ENCODE measurements around the gene CFAP92. TPM values are rescaled to one million over a fixed set of nuclear protein-coding genes. Genes with fewer than 3 reads are reported as not detected.

Gene CFAP92
- total RNA-seq, 1 donor from 2014 or later, result not detected

DNA sequence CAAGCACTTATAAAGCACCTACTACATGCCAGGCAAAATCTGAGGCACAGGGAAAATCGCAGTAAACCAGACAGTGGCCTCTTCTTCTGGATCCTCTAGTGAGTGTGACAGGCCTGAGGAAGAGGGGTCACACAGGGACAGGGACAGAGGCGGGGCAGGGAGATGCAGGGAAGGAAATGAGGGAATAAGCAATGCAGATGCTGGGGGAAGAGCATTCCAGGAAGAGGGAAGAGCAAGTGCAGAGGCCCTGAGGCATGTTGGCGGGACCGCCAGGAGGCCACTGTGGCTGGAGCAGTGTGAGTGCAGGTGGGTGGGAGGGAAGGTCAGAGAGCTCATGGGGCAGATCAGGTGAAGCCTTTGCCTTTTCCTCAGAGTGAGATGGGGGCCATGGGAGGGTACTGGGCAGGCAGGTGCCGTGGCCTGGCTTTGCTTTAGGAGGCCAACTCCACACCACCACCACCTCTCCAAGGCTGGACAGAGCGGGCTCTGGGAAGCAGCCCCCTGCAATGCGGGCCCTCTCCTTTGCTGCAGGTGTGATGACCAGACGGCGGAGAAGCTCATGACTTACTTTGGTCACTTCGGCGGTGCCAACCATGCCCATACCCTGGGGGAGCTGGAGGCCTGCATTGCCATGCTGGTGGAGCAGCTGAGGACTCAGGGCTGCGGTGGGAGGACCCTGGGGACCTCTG is 39.9 kb upstream of the CFAP92 start:
- H3K4me3 Mint-ChIP-seq (ENCODE audit: unreplicated experiment), result no peak overlapping the region
- no peaks in the 10 kb centered on the region for H3K4me1 Mint-ChIP-seq (ENCODE audit: low read depth)
- H3K27me3 Mint-ChIP-seq (ENCODE audit: low read depth), result peaks cover 1% of the 10 kb centered on the region
- no peaks in the 10 kb centered on the region for H3K36me3 Mint-ChIP-seq (ENCODE audit: low read depth)
- H3K9me3 Mint-ChIP-seq (ENCODE audit: low read depth), result no peaks in the 10 kb centered on the region
- DNase-seq (ENCODE audit: low spot score), result peak; percentile 83
- no peak for TF ChIP-seq CTCF (IDR thresholded peaks at IDR 0.05)
- H3K27ac Mint-ChIP-seq (ENCODE audit: unreplicated experiment), result no peak overlapping the region

- no peak for TF ChIP-seq CTCF (IDR thresholded peaks at IDR 0.05)
- H3K4me1 Mint-ChIP-seq (ENCODE audit: low read depth), result no peaks in the 10 kb centered on the region
- H3K27me3 Mint-ChIP-seq (ENCODE audit: low read depth), result peaks cover 1% of the 10 kb centered on the region
- no peaks in the 10 kb centered on the region for H3K9me3 Mint-ChIP-seq (ENCODE audit: low read depth)
- H3K36me3 Mint-ChIP-seq (ENCODE audit: low read depth), result no peaks in the 10 kb centered on the region
- DNase-seq (ENCODE audit: low spot score), result peak; percentile 65
- no peak overlapping the region for H3K27ac Mint-ChIP-seq (ENCODE audit: unreplicated experiment)
- no peak overlapping the region for H3K4me3 Mint-ChIP-seq (ENCODE audit: unreplicated experiment)
Measured at GRCh38 chr3:129033151-129033550, 39.3 kb upstream of the CFAP92 start.

DNA sequence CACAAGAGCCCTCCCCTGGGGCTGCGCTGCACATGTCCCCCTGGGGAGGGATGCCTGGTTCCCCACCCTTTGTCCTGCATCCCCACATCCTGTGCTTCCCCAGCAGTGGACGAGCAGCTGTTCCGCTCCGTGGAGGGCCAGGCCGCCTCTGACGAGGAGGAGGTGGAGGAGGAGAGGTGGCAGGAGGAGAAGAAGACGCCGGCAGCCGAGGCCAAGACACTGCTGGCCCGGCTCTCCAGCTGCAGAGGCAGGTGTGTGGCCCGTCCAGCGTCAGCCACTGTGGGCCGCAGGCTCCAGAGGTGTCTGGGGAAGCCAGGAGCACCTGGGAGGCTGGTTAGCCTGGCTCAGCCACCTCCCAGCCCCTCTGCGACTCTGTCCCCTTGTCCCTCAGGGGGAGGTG is 38.8 kb upstream of the CFAP92 start:
- peak; percentile 85 for DNase-seq (ENCODE audit: low spot score)
- no peak for TF ChIP-seq CTCF (IDR thresholded peaks at IDR 0.05)
- H3K36me3 Mint-ChIP-seq (ENCODE audit: low read depth), result no peaks in the 10 kb centered on the region
- peaks cover 1% of the 10 kb centered on the region for H3K27me3 Mint-ChIP-seq (ENCODE audit: low read depth)
- no peaks in the 10 kb centered on the region for H3K9me3 Mint-ChIP-seq (ENCODE audit: low read depth)
- H3K27ac Mint-ChIP-seq (ENCODE audit: unreplicated experiment), result no peak overlapping the region
- H3K4me3 Mint-ChIP-seq (ENCODE audit: unreplicated experiment), result no peak overlapping the region
- no peaks in the 10 kb centered on the region for H3K4me1 Mint-ChIP-seq (ENCODE audit: low read depth)

DNA sequence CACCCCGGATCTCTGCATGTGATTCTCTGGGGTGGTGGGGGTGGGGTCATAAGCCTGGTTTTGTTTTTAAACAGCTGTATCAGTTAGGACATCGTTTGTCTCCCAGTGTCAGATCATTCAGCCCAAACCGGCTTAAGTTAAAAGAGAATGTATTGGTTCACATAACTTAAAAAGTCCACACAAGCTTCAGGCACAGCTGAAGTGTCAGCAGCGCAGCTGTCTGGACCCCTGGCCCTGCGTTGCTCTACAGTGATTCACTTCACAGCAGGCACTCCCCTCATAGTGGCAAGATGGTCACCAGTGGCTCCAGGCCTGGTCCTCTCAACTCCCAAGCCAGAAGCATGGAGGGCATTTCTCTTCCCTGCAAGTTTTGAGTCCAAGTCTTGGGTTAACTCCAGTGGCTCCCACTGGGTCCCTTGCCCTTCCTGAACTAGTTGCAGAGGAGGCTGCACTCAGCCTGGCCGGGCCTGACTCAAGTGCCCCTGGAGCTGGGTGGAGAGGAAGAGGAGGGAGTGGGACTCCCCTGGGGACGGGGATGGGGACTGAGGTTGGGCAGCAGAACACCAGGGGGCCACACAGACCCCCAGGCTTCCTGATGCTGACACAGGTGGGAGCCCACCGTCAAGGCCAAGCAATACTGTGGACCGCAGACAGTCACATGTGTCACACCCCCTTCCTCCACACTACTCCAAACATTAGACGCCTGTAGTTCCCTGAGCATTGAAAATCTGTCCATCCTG is 37.8 kb upstream of the CFAP92 start:
- peaks cover 1% of the 10 kb centered on the region for H3K27me3 Mint-ChIP-seq (ENCODE audit: low read depth)
- no peaks in the 10 kb centered on the region for H3K9me3 Mint-ChIP-seq (ENCODE audit: low read depth)
- peaks cover 3% of the 10 kb centered on the region for H3K4me1 Mint-ChIP-seq (ENCODE audit: low read depth)
- no peak for DNase-seq (ENCODE audit: low spot score)
- H3K27ac Mint-ChIP-seq (ENCODE audit: unreplicated experiment), result no peak overlapping the region
- TF ChIP-seq CTCF (IDR thresholded peaks at IDR 0.05), result no peak
- H3K4me3 Mint-ChIP-seq (ENCODE audit: unreplicated experiment), result no peak overlapping the region
- H3K36me3 Mint-ChIP-seq (ENCODE audit: low read depth), result no peaks in the 10 kb centered on the region

- Mint-ChIP-seq H3K27me3 (ENCODE audit: low read depth) (peaks cover 1% of the 10 kb centered on the region), H3K36me3 (ENCODE audit: low read depth) (no peaks in the 10 kb centered on the region), H3K4me3 (ENCODE audit: unreplicated experiment) (no peak overlapping the region), H3K4me1 (ENCODE audit: low read depth) (peaks cover 7% of the 10 kb centered on the region), H3K27ac (ENCODE audit: unreplicated experiment) (no peak overlapping the region), H3K9me3 (ENCODE audit: low read depth) (no peaks in the 10 kb centered on the region)
- peak; percentile 59 for DNase-seq (ENCODE audit: low spot score)
- no peak for TF ChIP-seq CTCF (IDR thresholded peaks at IDR 0.05)
Measured at GRCh38 chr3:129030611-129031010, 36.7 kb upstream of the CFAP92 start.

Measured in chondrocyte (in vitro differentiated cells).